GM12864 (cell line): ENCODE data around the gene RNF25.

Experiments used
- DNase-seq: peaks from one replicate; pipeline ENCODE4 v3.0.0-alpha.2; 2011; ENCODE audit warnings: low read depth
- H3K4me3 ChIP-seq: 2 replicates; pipeline ENCODE4 v1.5.1; 2011; ENCODE audit warnings: mild to moderate bottlenecking, low read depth, low read length, control low read depth
- TF ChIP-seq, protein P1 (sequence below): IDR thresholded peaks from 2 replicates; pipeline ENCODE4 v1.5.1; 2011; ENCODE audit warnings: low read depth, mild to moderate bottlenecking, moderate library complexity, low read length, control low read depth, inconsistent platforms; ENCODE audit errors: missing control alignments

Gene RNF25

DNA sequence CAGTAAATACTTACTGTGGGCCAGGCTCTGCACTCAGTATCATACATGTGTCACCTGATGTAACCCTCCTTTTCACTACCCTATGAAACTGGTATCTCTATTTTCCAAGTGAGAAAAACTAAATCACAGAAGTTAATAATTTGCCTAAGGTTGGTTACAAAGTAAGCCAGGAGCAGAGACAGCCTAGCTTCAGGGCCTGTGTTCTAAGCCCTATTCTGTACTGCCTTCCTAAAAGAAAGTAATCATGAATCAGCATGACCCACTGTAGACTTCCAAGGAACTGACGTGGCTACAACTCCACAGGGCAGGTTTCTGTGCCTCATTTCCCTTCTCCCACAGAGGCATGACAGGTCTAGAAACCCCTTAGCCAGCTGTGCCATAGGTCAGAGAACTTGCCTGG, 26.7 kb downstream of the RNF25 start:
- no peak for DNase-seq
- H3K4me3 ChIP-seq, result no peak overlapping the region
- TF ChIP-seq, protein P1, sequence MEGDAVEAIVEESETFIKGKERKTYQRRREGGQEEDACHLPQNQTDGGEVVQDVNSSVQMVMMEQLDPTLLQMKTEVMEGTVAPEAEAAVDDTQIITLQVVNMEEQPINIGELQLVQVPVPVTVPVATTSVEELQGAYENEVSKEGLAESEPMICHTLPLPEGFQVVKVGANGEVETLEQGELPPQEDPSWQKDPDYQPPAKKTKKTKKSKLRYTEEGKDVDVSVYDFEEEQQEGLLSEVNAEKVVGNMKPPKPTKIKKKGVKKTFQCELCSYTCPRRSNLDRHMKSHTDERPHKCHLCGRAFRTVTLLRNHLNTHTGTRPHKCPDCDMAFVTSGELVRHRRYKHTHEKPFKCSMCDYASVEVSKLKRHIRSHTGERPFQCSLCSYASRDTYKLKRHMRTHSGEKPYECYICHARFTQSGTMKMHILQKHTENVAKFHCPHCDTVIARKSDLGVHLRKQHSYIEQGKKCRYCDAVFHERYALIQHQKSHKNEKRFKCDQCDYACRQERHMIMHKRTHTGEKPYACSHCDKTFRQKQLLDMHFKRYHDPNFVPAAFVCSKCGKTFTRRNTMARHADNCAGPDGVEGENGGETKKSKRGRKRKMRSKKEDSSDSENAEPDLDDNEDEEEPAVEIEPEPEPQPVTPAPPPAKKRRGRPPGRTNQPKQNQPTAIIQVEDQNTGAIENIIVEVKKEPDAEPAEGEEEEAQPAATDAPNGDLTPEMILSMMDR, result no peak

DNA sequence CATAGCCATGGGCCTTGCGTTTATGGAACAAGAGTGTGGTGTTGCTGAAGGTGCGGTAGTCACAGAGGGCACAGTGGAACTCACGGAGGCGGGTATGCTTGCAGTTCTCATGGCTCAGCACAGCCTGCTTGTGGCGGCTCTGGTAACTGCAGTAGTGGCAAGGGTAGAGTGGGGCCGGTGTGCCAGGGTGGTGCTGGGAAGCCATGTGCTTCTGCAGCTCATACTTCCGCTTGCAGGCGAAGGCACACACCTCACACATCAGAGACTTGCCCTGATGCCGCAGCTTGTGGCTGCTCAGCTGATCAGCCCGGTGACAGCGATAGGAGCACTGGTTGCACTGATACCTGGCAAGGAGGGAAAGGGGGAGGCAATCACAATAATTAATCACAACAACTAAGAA, 27.1 kb downstream of the RNF25 start:
- TF ChIP-seq, protein P1, result no peak
- no peak for DNase-seq

DNA sequence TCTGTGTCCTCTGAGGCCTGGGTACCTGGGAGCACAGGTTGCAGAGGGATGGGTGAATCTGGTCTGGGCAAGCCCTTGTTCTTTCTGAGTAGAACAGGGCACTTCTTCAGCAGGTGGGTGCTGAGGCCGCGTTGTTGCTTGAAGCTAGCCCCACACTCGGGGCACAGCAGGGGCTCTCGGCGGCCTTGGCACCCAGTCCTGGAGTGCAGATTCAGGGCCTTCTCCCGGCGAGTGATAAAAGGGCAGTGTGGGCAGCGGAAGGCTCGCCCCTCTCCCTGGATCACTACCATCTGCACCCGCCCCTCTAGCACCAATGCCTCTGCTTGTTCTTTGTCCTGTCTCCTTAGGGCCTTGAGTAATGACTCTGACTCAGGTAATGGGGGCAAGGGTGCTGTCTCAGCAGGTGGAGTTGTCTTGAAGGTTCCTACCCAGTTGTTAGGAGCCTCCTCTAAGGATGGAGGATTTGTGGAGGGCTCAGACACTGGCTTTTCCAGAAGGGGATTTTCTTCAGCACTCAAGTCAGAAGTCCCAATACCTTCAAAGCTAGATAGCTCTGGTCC, 28.0 kb downstream of the RNF25 start:
- TF ChIP-seq, protein P1, result no peak
- no peak for DNase-seq
- H3K4me3 ChIP-seq, result no peak overlapping the region

More for the DNA sequence above, 27.1 kb downstream of the RNF25 start:
- H3K4me3 ChIP-seq, result no peak overlapping the region

DNA sequence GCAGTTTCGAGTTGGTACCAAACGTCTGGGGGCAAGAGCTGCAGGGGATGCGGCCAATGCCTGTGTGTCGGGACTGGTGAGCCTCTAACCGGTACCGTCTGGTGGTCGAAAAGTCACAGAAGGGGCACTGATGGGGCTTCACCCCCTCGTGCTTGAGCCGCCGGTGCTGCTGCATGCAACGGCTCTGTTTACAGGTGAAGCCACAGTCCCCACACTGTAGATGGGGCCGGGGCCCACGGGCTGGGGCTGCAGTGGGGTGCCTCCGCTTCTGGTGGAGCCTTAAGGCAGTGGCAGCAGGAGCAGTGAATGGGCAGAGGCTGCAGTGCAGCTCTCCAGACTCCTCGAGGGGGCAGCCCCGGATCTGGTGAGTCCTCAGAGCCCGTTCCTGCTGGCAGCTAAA, 29.0 kb downstream of the RNF25 start:
- no peak overlapping the region for H3K4me3 ChIP-seq
- TF ChIP-seq, protein P1, result no peak
- DNase-seq, result no peak

DNA sequence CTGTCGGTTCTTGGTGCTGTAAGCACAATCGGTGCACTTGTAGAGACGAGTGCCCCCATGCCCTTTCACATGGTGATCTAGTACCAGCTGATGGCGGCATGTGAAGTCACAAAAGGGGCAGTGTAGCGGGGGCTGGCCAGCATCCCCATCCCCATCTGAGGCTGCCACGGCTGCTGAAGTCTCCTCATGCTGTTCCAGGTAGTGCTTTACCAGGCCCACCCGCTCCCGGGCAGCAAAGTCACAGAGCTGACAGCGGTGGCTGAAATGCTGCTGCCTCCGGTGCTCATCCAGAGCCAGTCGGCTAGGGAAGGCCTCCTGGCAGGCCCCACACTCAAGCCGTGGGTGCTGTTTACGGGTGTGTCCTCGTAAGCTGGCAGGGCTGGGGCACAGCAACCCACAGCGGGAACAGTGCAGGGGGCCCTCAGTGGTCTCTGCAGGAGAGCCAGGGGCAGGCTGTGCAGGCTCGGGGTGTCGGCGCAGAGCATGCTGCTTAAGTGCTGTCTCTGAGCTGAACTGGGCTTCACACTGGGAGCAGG, 29.6 kb downstream of the RNF25 start:
- TF ChIP-seq, protein P1, result no peak
- no peak for DNase-seq

DNA sequence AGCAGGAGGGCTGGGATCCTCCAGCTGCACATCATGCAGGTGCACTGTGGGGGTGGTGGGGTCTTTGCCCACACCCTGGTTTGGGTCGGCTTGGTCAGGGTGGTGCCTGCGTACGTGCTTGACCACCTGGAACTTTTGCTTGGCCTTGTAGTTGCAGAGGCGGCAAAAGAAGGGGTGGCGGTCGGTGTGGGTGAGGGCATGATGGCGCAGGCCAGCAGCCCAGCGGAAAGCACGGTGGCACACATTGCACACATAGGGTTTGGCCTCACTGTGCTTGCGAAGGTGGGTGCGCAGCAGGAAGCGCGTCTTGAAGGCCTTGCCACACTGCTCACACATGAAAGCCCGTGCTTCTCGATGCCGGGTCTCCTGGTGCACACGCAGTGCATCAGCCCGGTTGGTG, 33.4 kb downstream of the RNF25 start:
- DNase-seq, result no peak
- H3K4me3 ChIP-seq, result no peak overlapping the region
- TF ChIP-seq, protein P1, result no peak

More for the DNA sequence above, 29.6 kb downstream of the RNF25 start:
- no peak overlapping the region for H3K4me3 ChIP-seq

DNA sequence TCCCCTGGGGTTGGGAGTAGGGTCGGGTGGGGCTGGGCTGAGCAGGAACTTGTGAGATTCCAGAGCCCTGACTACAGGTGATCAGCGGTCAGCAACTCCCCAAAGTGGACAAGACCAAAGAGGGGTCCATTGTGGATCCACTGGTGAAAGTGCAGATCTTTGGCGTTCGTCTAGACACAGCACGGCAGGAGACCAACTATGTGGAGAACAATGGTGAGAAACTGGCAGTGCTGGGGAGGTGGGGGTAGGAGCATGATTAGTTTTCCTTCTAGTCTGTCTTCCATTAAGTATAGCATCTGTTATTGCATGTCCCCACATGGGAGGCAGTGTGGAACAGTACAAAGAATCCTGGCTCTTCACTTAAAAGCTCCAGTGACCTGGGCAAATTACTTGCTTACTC, 36.1 kb downstream of the RNF25 start:
- no peak overlapping the region for H3K4me3 ChIP-seq
- DNase-seq, result no peak
- TF ChIP-seq, protein P1, result no peak
